HG03558 (cell line): ENCODE measurements around the gene MYO10.

ENCODE experiments used
- ATAC-seq: cut with Tn5 transposase; IDR thresholded peaks from one replicate; pipeline ENCODE4 v1.9.1; 2021; ENCODE audit warnings: moderate number of reproducible peaks; ENCODE audit not compliant: unreplicated experiment; ENCODE audit errors: extremely low read depth

MYO10 gene

DNA sequence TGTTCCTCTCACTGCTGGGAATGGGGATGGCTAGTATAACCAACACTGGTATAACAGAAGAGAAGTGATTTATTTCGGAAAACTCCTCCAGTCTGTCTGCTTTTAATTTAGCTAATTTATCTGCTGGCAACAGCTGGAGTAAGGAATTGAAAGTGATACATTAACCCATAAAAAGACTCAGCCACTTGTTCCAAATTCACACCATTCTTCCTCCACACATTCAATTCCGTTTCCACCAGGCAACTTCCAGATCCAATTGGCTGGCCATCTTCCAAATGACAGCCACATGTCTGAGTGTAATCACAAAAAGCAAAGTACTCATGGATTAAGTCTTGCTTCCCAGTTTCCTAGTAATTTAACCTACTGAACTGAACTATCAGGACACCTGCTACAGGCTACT, 242.2 kb downstream of the MYO10 start:
- ATAC-seq, result no peak

DNA sequence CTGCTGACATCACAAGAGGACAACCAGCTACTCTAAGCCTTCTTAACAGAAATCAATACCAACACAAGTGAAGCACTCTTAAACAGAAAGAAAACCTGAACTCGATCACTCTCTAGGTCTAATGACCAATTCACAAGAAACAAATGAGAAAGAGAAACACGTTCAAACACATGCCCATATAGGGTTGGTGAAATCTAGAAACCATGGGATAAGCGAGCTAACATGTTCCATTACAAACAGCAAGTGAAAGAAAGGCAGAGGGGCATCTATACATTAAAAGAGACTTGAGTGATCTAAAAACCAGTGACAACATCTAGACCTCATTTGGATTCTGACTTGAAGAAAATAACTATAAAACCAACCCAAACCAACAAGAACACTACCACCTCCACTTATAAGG, 244.4 kb downstream of the MYO10 start:
- no peak for ATAC-seq

GRCh38 chr5:16690243-16690852, 245.7 kb downstream of the MYO10 start:
- peak; percentile 94 for ATAC-seq

DNA sequence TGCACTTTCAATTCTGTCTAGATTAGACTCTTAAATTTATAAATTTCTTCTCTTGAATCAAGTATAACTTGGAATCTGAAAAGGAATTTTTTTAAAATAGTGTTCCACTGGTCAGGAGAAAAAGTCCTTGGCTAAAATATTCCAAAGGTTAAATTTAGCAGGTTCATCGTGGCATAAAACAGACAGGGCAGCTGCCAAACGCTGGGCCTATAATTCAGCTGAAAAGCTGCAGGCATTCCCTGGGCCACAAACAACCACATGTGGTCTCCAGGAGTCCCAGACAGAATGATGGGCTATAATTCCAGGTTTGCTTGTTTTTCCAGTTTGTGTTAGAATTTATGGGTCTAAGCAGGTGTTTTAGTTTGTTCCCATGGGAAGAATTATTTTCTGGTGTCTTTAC, 248.2 kb downstream of the MYO10 start:
- no peak for ATAC-seq

GRCh38 chr5:16685069-16685468, 251.0 kb downstream of the MYO10 start:
- ATAC-seq, result no peak

- no peak for ATAC-seq
Measured at GRCh38 chr5:16681876-16682275, 254.2 kb downstream of the MYO10 start.

DNA sequence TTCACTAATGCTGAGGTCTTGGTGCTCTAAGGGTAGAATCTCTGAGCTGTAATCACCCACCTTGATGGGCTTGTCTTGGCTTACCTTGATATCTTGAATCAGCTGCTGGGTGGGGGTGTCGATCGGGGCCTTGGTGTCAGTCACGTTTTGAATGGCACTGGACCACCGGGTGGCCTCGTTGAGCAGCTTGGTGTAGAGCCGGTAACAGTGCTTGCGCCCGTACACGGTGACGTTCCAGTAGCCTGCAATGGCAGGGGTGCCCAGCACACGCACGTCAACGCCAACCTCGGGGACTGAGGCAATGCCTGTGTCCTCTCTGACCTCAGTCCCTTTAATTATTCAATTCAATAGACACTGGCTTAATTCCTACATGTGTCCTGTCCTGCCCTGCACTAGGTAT, 256.2 kb downstream of the MYO10 start:
- no peak for ATAC-seq

DNA sequence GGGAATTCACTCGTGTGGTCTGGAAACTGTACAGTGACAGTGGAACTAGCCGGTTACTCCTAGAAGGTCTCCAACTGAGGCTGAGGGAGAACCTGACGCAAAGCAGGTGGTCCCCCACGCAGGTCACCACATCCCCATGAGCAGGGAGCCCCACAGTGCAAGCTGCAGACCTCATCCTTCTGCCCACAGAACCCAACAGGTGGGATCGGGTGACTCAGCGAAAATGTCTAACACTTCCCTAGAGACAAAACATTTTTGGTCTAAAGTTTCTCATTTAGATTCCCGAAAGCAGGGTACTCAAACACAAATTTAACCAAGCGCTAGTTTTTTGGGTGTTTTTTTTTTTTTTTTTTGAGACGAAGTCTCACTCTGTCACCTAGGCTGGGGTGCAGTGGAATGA, 256.9 kb downstream of the MYO10 start:
- no peak for ATAC-seq

DNA sequence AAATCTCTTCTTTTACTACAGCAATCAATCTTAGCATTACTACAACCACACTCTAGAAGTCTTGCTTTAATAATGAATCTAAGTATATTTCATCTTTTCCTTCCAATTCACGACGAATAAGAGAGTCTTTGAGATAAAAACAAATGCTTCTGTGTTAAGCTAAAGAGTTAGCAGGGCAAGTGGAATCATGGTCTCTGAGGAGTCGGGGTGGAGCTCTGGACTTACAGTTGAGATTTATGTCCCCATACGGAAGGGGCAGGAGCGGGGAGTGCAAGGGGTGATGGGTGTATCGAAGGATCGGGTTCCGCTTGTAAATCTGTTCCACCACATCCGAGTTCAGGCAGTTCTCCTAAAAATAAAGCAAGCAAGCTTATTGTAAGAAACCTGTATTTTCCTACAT, 260.3 kb downstream of the MYO10 start:
- ATAC-seq, result no peak

DNA sequence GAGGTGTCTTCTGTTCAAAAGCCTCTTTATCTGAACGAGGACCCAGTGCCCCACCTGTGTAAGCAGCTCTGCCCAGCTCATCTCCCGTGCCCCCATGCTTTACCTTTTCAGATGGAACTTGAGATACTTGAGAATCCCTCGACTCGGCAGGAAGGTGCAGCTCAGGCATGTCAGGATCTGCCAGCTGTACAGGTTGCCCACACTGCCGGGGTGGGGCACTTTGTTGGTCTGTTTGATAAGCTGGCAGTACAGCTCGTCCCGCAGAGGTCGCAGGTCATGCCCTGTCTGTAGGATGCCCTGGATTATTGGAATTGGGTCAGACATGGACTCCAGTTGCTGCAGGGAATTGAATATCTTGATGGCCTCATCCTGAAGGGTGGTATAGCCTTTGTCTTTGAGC, 261.3 kb downstream of the MYO10 start:
- no peak for ATAC-seq

DNA sequence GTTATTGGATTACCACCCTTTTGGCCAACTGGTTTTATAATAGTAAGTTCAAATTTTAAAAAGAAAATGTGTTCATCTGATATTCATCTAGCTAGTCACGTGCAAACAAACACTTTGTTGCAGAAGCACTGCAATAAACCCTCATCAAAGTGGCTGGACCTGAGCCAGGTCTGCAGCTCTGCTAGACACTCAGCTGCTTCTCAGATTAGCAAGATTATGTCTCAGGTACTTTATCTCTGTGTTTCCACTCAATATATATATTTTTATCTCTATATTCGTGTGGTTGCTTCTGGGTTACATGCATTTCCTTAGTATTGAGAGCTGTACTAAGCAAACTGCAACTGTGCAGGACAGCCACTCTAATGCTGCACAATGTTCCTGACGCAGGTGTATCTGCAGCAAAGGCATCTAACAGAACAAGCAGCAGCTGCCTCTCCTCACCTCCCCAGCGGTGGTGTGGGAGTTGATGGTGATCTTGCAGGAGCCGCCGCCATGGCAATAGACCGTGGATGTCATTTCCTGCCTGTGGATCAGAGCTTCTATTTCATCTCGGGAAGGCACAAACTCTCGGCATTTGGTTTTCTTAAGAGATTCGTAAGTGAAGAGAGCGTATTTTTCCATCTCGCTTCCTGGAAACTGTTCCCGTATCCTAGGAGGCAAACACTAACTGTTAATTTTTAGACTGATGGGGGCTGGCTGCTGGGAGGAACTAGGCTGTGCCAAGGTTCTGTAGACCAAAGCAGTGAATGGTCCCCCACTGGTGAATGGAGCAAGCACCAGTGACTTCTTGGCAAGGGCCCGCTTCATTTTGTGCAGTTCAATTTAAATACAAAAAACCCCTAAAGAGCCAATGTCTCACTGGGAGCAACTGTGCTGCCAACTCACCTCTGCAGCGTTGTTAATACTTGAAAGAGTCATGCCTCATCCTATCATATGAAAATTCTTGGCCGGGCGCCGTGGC, 262.6 kb downstream of the MYO10 start:
- ATAC-seq, result no peak

DNA sequence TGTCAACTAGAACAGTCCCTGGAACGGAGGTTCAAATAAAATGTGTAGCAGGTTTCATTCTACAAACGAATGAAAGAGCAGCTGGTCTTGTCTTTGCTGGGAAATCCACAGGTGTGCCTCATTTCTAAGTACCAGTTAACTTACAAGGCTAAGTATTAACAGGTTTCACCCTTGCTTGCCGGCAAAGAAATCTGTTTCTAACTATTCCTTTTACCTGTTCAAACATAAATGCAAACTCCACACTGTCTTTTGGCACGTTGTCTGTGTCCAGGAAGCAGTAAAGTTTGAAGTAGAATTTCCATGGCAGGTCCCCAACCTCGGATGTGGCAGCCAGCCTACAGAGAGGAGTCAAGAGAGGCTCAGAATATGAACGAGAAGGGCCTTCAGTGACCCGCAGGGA, 264.9 kb downstream of the MYO10 start:
- ATAC-seq, result no peak

DNA sequence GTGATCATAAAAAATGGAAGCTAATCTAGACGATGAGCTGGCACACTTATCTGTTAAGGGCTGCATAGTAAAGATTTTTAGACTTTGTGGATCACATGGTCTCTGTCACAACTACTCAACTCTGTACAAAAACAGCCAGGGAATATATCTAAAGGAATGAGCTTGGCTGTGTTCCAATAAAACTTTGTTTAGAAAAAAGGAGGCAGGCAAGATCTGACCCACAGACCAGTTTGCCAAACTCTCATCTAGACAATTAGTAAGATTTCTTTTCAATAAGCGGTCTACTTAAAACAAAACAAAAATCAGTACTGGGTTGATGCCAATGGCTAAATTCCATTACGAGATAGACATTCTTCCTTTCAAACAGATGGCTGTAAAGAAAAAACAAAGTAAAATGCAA, 266.3 kb downstream of the MYO10 start:
- ATAC-seq, result no peak

- ATAC-seq, result no peak
Measured at GRCh38 chr5:16668631-16669030, 267.5 kb downstream of the MYO10 start.

DNA sequence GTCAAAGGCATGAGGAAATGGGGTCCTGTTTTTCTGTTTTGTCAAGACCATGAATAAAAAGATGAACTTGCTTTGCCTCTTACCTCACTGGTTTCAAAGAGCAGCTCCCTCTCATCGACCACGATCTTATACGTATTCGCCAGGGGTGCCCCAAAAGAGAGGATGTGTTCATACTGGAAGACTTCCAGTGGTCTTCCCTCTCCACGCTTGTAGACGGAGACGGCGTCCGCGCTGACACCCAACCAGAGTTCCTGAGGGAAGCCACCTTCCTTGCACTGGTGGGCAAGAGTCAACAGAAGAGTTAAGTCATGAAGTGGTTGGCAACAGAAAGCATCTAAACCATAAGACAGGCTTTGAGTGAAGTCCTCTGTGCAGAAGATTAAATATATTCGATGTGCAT, 267.9 kb downstream of the MYO10 start:
- ATAC-seq, result no peak

DNA sequence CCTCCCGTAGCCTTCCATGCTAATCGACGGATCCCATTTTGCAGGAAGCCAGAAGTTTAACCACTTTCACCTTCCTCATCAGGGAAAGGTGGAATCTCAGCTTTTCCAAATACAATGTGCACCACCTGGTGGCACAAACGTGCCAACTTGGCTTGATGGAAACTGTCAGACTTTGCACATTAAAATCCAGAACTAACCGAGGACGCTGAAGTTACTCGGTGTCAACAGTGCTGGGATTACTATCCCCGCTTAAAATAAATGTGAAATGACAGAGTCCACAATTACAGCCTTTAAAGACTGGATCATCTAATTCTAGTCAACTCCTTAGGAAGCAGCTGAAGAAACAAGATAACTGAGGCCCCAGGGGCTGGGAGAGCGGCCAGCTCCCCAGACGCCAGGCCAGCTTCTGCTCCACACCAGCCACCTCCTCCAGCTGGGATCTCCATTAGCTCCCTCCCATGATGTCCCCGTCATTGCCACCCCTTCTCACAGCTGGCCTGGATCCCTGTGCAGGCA, 269.1 kb downstream of the MYO10 start:
- no peak for ATAC-seq

DNA sequence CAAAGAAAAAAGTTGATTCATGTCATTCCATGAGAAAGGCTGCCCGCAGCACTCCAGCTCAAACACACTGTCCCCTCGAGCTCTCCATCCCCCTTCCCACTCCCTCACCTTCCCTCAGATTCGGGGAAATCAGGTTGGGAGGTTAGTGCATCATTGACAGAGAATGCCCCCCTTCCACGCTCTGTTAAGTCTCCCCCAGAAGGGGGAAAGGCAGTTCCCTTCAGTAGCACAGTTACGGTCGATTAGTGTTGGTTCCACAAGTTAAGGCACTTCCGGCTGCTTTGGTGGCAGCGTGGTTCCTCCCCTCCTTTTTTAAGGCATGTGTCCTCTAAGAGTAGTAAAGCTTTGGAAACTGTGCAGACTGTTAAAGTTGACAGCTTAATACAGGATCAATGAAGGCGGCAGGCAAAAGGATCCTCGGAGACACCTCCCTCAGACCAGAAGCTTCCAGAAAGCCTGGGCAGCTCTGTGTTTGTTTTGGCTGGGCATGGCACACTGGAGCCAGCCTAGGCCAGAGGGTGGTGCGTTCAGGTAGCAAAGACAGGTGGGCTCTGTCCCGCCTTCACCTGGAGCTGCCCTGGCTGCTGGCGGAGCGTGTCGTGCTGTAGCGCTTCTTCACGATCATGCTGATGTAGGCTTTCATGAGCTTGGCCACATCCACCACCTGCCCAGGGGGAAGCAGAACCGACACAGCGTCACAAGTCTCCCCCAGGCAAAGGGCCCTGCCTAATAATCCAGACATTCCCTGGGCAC, 269.8 kb downstream of the MYO10 start:
- ATAC-seq, result no peak

- ATAC-seq, result no peak
Measured at GRCh38 chr5:16665601-16666000, 270.5 kb downstream of the MYO10 start.

GRCh38 chr5:16664368-16664767, 271.7 kb downstream of the MYO10 start:
- no peak for ATAC-seq

- ATAC-seq, result no peak
Measured at GRCh38 chr5:16663840-16664239, 272.2 kb downstream of the MYO10 start.

- ATAC-seq, result no peak
Measured at GRCh38 chr5:16661713-16662112, 274.4 kb downstream of the MYO10 start.
